Prostate gland (tissue), 2 donors: Measurements from ENCODE around the gene CD1B. TPM values are rescaled to one million over a fixed set of nuclear protein-coding genes. Genes with fewer than 3 reads are reported as not detected.

Experiments used
- DNase-seq: peaks from one replicate; pipeline ENCODE4 v3.0.0-alpha.2; 2019; ENCODE audit warnings: low spot score
- H3K27ac ChIP-seq, 2 donors: fragments of 200-600 bp; sonication (generic); 2 replicates each; pipeline ENCODE4 v1.5.1; 2017 to 2019
- H3K27me3 ChIP-seq: fragments of 200-600 bp; sonication (generic); replicated peaks from 2 replicates; pipeline ENCODE4 v1.5.1; 2019; ENCODE audit not compliant: insufficient read depth
- H3K36me3 ChIP-seq, 2 donors: fragments of 200-600 bp; sonication (generic); 1 replicate in 1 of 2; 2 replicates in 1 of 2; pipeline versions ENCODE4 v1.5.1 to v1.8.1; 2017 to 2019
- H3K4me1 ChIP-seq: fragments of 200-600 bp; sonication (generic); replicated peaks from 2 replicates; pipeline ENCODE4 v1.5.1; 2019
- H3K4me3 ChIP-seq, 2 donors: fragments of 200-600 bp; sonication (generic); 2 replicates each; pipeline ENCODE4 v1.5.1; 2017 to 2019
- H3K9me3 ChIP-seq: fragments of 200-600 bp; sonication (generic); 2 replicates; pipeline ENCODE4 v1.5.1; 2017
- POLR2A ChIP-seq: fragments of 450-650 bp; IDR thresholded peaks from one replicate; pipeline ENCODE4 v1.6.1; 2016; ENCODE audit warnings: antibody characterized with exemption, mild to moderate bottlenecking
- POLR2AphosphoS5 ChIP-seq: sonication (generic); formaldehyde crosslinking; IDR thresholded peaks from one replicate; pipeline ENCODE4 v1.6.1; 2017; ENCODE audit warnings: antibody characterized with exemption
- WGBS: methylation state at CpG from one replicate; pipeline ENCODE4 v1.1.5; 2018; 5-methylcytosine and 5-hydroxymethylcytosine counted together
- intact Hi-C: fragments of 100-400 bp; cut with DNase I; formaldehyde crosslinking; loops from one replicate; pipeline ENCODE4 v1.14.2; 2022
- total RNA-seq, 2 donors: library from RNA; depleted of rRNA; stranded (reverse); fragments of >200 nt; gene quantifications; one replicate each; pipeline ENCODE4 v1.1.0, GENCODE V29; 2016
- TF ChIP-seq, protein P1 (sequence below), 4 experiments: fragments of 200-600 bp in 2 of 4; fragments of 450-650 bp in 2 of 4; sonication (generic) in 2 of 4; IDR thresholded peaks; 1 replicate in 3 of 4; 2 replicates in 1 of 4; pipeline ENCODE4 v1.5.1; 2016 to 2019; ENCODE audit warnings: antibody characterized with exemption in 4 of 4, mild to moderate bottlenecking in 2 of 4, moderate library complexity in 2 of 4

The CD1B gene
- total RNA-seq, 2 donors from 2014 or later: not detected

GRCh38 chr1:158362941-158363340 is 31.6 kb upstream of the CD1B start:
- intact Hi-C loops: no loop called here
- 88% methylated on average over 1 of the region's 1 CpG for WGBS
- no peak overlapping the region for H3K4me3 ChIP-seq
- H3K36me3 ChIP-seq: no peaks in the 10 kb centered on the region
- H3K27me3 ChIP-seq: no peaks in the 10 kb centered on the region
- no peaks in the 10 kb centered on the region for H3K9me3 ChIP-seq
- no peak for DNase-seq
- TF ChIP-seq POLR2AphosphoS5 (no peak), POLR2A (no peak)
- TF ChIP-seq, protein P1, sequence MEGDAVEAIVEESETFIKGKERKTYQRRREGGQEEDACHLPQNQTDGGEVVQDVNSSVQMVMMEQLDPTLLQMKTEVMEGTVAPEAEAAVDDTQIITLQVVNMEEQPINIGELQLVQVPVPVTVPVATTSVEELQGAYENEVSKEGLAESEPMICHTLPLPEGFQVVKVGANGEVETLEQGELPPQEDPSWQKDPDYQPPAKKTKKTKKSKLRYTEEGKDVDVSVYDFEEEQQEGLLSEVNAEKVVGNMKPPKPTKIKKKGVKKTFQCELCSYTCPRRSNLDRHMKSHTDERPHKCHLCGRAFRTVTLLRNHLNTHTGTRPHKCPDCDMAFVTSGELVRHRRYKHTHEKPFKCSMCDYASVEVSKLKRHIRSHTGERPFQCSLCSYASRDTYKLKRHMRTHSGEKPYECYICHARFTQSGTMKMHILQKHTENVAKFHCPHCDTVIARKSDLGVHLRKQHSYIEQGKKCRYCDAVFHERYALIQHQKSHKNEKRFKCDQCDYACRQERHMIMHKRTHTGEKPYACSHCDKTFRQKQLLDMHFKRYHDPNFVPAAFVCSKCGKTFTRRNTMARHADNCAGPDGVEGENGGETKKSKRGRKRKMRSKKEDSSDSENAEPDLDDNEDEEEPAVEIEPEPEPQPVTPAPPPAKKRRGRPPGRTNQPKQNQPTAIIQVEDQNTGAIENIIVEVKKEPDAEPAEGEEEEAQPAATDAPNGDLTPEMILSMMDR (IDR thresholded peaks at IDR 0.05): no peak
- no peak overlapping the region for H3K27ac ChIP-seq
- H3K4me1 ChIP-seq: no peaks in the 10 kb centered on the region

- H3K9me3 ChIP-seq: no peaks in the 10 kb centered on the region
- 25% methylated on average over 1 of the region's 1 CpG for WGBS
- DNase-seq: no peak
- H3K4me3 ChIP-seq: no peak overlapping the region
- no peaks in the 10 kb centered on the region for H3K4me1 ChIP-seq
- no peak overlapping the region for H3K27ac ChIP-seq
- TF ChIP-seq, protein P1 (IDR thresholded peaks at IDR 0.05): no peak
- TF ChIP-seq POLR2AphosphoS5: no peak
- TF ChIP-seq POLR2A: no peak
- H3K27me3 ChIP-seq: no peaks in the 10 kb centered on the region
- no peaks in the 10 kb centered on the region for H3K36me3 ChIP-seq
- intact Hi-C loops: no loop called here
These were observed 31.2 kb upstream of the CD1B start for GRCh38 chr1:158362482-158362881.

GRCh38 chr1:158357441-158357840 is 26.1 kb upstream of the CD1B start:
- intact Hi-C loops: no loop called here
- TF ChIP-seq POLR2A (no peak), POLR2AphosphoS5 (no peak)
- TF ChIP-seq, protein P1 (IDR thresholded peaks at IDR 0.05): no peak
- H3K27me3 ChIP-seq: no peaks in the 10 kb centered on the region
- no peaks in the 10 kb centered on the region for H3K9me3 ChIP-seq
- H3K4me3 ChIP-seq: no peak overlapping the region
- 94% methylated on average over 1 of the region's 1 CpG for WGBS
- no peak for DNase-seq
- H3K36me3 ChIP-seq: no peaks in the 10 kb centered on the region
- no peaks in the 10 kb centered on the region for H3K4me1 ChIP-seq
- H3K27ac ChIP-seq: no peak overlapping the region

DNA sequence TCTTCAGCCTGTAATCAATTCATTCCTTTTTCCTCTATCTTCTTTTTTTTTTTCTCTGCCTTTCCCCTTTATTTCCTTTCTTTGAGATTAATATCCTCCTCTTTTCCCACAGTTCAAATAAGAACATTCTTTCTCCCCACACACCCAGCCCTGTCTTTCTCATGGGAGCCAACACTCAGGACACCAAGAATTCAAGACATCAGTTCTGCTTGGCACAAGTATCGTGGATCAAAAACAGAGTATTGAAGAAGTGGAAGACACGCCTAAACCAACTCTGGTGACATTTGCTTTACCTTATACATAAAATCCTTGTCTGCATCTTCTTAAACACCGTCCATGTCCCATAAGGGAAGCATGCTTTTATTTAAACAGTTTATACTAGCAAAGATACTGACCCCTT is 25.3 kb upstream of the CD1B start:
- Histone ChIP-seq H3K9me3 (no peaks in the 10 kb centered on the region), H3K36me3 (no peaks in the 10 kb centered on the region), H3K27me3 (no peaks in the 10 kb centered on the region), H3K4me3 (no peak overlapping the region), H3K4me1 (no peaks in the 10 kb centered on the region), H3K27ac (no peak overlapping the region)
- no peak for TF ChIP-seq POLR2A
- no peak for TF ChIP-seq POLR2AphosphoS5
- TF ChIP-seq, protein P1 (IDR thresholded peaks at IDR 0.05): no peak
- intact Hi-C loops: no loop called here
- DNase-seq: no peak
- 77% methylated on average over 3 of the region's 3 CpGs for WGBS

- intact Hi-C loops: no loop called here
- H3K27me3 ChIP-seq: no peaks in the 10 kb centered on the region
- no peak for DNase-seq
- TF ChIP-seq POLR2AphosphoS5: no peak
- TF ChIP-seq, protein P1 (IDR thresholded peaks at IDR 0.05): no peak
- no peak for TF ChIP-seq POLR2A
- H3K9me3 ChIP-seq: no peaks in the 10 kb centered on the region
- no peak overlapping the region for H3K4me3 ChIP-seq
- no peaks in the 10 kb centered on the region for H3K36me3 ChIP-seq
- no peak overlapping the region for H3K27ac ChIP-seq
- no peaks in the 10 kb centered on the region for H3K4me1 ChIP-seq
- 85% methylated on average over 10 of the region's 10 CpGs for WGBS
These were observed 24.5 kb upstream of the CD1B start for GRCh38 chr1:158355773-158356285.
